ENCODE measurements around the gene PPP5C.

Gene PPP5C

DNA sequence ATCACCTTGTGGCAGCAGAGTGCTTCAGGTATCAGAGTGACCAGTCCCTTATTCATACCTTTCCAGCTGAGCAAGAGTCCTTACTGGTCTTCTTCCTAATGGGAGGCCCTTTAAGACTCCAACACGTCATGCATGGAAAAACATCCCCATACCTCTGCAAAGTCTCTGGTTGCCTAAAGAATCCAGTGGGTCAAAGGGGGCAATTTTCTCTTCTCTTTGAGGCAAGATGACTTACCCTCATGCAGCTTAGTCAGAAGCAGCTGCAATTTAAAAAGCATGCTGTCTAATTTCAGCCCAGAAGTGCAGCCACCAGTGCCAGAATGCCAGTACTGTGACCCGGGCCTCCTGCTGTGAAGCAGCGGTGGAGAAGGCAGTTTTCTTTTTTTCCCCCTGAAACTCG is 18.7 kb downstream of the PPP5C start:
- H4K5ac ChIP-seq (ENCODE audit: low read length): no peak overlapping the region
- no peaks in the 10 kb centered on the region for H3K27me3 ChIP-seq (ENCODE audit: insufficient read depth, low read length, poor library complexity)
- H3K79me2 ChIP-seq (ENCODE audit: control insufficient read depth, insufficient read depth, low read length): peaks cover 22% of the 10 kb centered on the region
- DNase-seq: no peak
- H3K18ac ChIP-seq (ENCODE audit: low read length): no peak overlapping the region
- no peak overlapping the region for H3K4me3 ChIP-seq (ENCODE audit: low read length)
- no peak overlapping the region for H2AK5ac ChIP-seq (ENCODE audit: low read length)
- H3K79me1 ChIP-seq (ENCODE audit: low read length): peaks cover 16% of the 10 kb centered on the region
- H3K23ac ChIP-seq (ENCODE audit: low read length): no peak overlapping the region
- H3K9ac ChIP-seq (ENCODE audit: low read length): no peak overlapping the region
- H3K27ac ChIP-seq (ENCODE audit: low read depth, low read length): no peak overlapping the region
- H2BK120ac ChIP-seq (ENCODE audit: low read depth, low read length): no peak overlapping the region
- H3K56ac ChIP-seq (ENCODE audit: low read length): no peak overlapping the region
- no peak overlapping the region for H3K4me2 ChIP-seq (ENCODE audit: low read length)
- H2BK15ac ChIP-seq (replicated peaks; ENCODE audit: low read depth): no peak overlapping the region
- H4K8ac ChIP-seq (ENCODE audit: low read depth, low read length): no peak overlapping the region
- no peaks in the 10 kb centered on the region for H3K4me1 ChIP-seq (ENCODE audit: control insufficient read depth, low read depth, low read length)
- no peak overlapping the region for H2BK5ac ChIP-seq (ENCODE audit: low read length)
- H3K4ac ChIP-seq (ENCODE audit: low read depth, low read length): no peak overlapping the region
- H3K36me3 ChIP-seq (ENCODE audit: control insufficient read depth, insufficient read depth, low read length): peaks cover 2% of the 10 kb centered on the region
- no CpG with 5 or more reads among the region's 4 CpGs for WGBS (ENCODE audit: extremely low coverage, insufficient coverage, low lambda C conversion rate)

DNA sequence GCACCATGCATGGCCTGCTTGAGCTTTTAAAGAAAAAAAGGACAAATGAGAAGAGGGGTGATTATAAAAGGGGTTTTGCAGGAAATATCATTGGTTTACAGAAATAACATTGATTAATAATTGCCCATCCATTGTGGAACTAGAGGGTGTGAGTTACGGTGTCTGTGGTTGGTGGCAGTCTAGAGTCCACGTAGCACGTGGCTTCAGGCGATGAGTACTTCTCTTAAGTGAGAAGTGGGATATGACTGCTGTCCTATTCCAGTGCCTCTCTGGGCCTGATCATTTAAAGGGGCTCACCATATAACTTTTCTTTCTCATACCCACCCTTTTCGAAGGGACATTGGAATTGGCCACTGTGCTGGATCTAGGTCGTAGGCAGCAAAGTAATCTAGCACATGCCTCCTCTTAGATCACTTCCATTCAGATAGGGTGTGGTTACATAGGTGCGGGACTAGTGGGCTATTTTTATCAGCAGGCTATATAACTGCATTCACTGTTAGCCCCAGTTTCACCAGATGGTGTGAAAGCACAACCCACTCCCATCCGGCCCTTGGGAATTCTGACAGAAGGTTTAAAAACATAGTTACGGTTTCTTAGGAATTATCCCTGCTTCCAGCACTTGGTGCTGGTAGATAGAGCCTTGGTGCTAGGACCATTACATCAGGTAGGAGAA is 19.9 kb downstream of the PPP5C start:
- no peak for DNase-seq
- no peak overlapping the region for H3K56ac ChIP-seq (ENCODE audit: low read length)
- no peak overlapping the region for H3K4me3 ChIP-seq (ENCODE audit: low read length)
- H3K9ac ChIP-seq (ENCODE audit: low read length): no peak overlapping the region
- no peak overlapping the region for H3K4me2 ChIP-seq (ENCODE audit: low read length)
- peaks cover 2% of the 10 kb centered on the region for H3K36me3 ChIP-seq (ENCODE audit: control insufficient read depth, insufficient read depth, low read length)
- H3K4ac ChIP-seq (ENCODE audit: low read depth, low read length): no peak overlapping the region
- no peak overlapping the region for H2BK120ac ChIP-seq (ENCODE audit: low read depth, low read length)
- H4K8ac ChIP-seq (ENCODE audit: low read depth, low read length): no peak overlapping the region
- no peak overlapping the region for H3K27ac ChIP-seq (ENCODE audit: low read depth, low read length)
- no CpG with 5 or more reads among the region's 9 CpGs for WGBS (ENCODE audit: extremely low coverage, insufficient coverage, low lambda C conversion rate)
- no peaks in the 10 kb centered on the region for H3K27me3 ChIP-seq (ENCODE audit: insufficient read depth, low read length, poor library complexity)
- peaks cover 2% of the 10 kb centered on the region for H3K4me1 ChIP-seq (ENCODE audit: control insufficient read depth, low read depth, low read length)
- no peak overlapping the region for H3K18ac ChIP-seq (ENCODE audit: low read length)
- no peak overlapping the region for H2BK15ac ChIP-seq (replicated peaks; ENCODE audit: low read depth)
- H3K23ac ChIP-seq (ENCODE audit: low read length): no peak overlapping the region
- no peak overlapping the region for H2BK5ac ChIP-seq (ENCODE audit: low read length)
- H3K79me2 ChIP-seq (ENCODE audit: control insufficient read depth, insufficient read depth, low read length): peaks cover 24% of the 10 kb centered on the region
- peaks cover 18% of the 10 kb centered on the region for H3K79me1 ChIP-seq (ENCODE audit: low read length)
- H2AK5ac ChIP-seq (ENCODE audit: low read length): no peak overlapping the region
- no peak overlapping the region for H4K5ac ChIP-seq (ENCODE audit: low read length)

GRCh38 chr19:46367426-46367825 is 20.5 kb downstream of the PPP5C start:
- H2BK15ac ChIP-seq (replicated peaks; ENCODE audit: low read depth): no peak overlapping the region
- no peak overlapping the region for H3K23ac ChIP-seq (ENCODE audit: low read length)
- peaks cover 19% of the 10 kb centered on the region for H3K79me1 ChIP-seq (ENCODE audit: low read length)
- H3K18ac ChIP-seq (ENCODE audit: low read length): no peak overlapping the region
- H2BK120ac ChIP-seq (ENCODE audit: low read depth, low read length): no peak overlapping the region
- H2AK5ac ChIP-seq (ENCODE audit: low read length): no peak overlapping the region
- H3K27me3 ChIP-seq (ENCODE audit: insufficient read depth, low read length, poor library complexity): no peaks in the 10 kb centered on the region
- H3K4ac ChIP-seq (ENCODE audit: low read depth, low read length): no peak overlapping the region
- WGBS (ENCODE audit: extremely low coverage, insufficient coverage, low lambda C conversion rate): no CpG with 5 or more reads among the region's 5 CpGs
- no peak for DNase-seq
- no peak overlapping the region for H3K27ac ChIP-seq (ENCODE audit: low read depth, low read length)
- peaks cover 3% of the 10 kb centered on the region for H3K4me1 ChIP-seq (ENCODE audit: control insufficient read depth, low read depth, low read length)
- no peak overlapping the region for H3K9ac ChIP-seq (ENCODE audit: low read length)
- no peak overlapping the region for H2BK5ac ChIP-seq (ENCODE audit: low read length)
- H3K4me2 ChIP-seq (ENCODE audit: low read length): no peak overlapping the region
- no peak overlapping the region for H4K8ac ChIP-seq (ENCODE audit: low read depth, low read length)
- no peak overlapping the region for H3K4me3 ChIP-seq (ENCODE audit: low read length)
- peaks cover 24% of the 10 kb centered on the region for H3K79me2 ChIP-seq (ENCODE audit: control insufficient read depth, insufficient read depth, low read length)
- H3K56ac ChIP-seq (ENCODE audit: low read length): no peak overlapping the region
- no peak overlapping the region for H4K5ac ChIP-seq (ENCODE audit: low read length)
- H3K36me3 ChIP-seq (ENCODE audit: control insufficient read depth, insufficient read depth, low read length): peaks cover 2% of the 10 kb centered on the region

GRCh38 chr19:46368116-46368515 is 21.2 kb downstream of the PPP5C start:
- Histone ChIP-seq H4K5ac (ENCODE audit: low read length) (no peak overlapping the region), H3K27me3 (ENCODE audit: insufficient read depth, low read length, poor library complexity) (no peaks in the 10 kb centered on the region), H4K8ac (ENCODE audit: low read depth, low read length) (no peak overlapping the region), H3K4me3 (ENCODE audit: low read length) (no peak overlapping the region), H3K4ac (ENCODE audit: low read depth, low read length) (no peak overlapping the region), H3K27ac (ENCODE audit: low read depth, low read length) (no peak overlapping the region), H3K4me1 (ENCODE audit: control insufficient read depth, low read depth, low read length) (peaks cover 8% of the 10 kb centered on the region), H3K79me1 (ENCODE audit: low read length) (peaks cover 19% of the 10 kb centered on the region), H3K36me3 (ENCODE audit: control insufficient read depth, insufficient read depth, low read length) (peaks cover 2% of the 10 kb centered on the region), H2BK120ac (ENCODE audit: low read depth, low read length) (no peak overlapping the region), H3K79me2 (ENCODE audit: control insufficient read depth, insufficient read depth, low read length) (peaks cover 24% of the 10 kb centered on the region), H2BK15ac (replicated peaks; ENCODE audit: low read depth) (no peak overlapping the region), H3K23ac (ENCODE audit: low read length) (no peak overlapping the region), H3K56ac (ENCODE audit: low read length) (no peak overlapping the region), H2BK5ac (ENCODE audit: low read length) (no peak overlapping the region), H3K9ac (ENCODE audit: low read length) (no peak overlapping the region), H3K4me2 (ENCODE audit: low read length) (no peak overlapping the region), H3K18ac (ENCODE audit: low read length) (no peak overlapping the region), H2AK5ac (ENCODE audit: low read length) (no peak overlapping the region)
- WGBS (ENCODE audit: extremely low coverage, insufficient coverage, low lambda C conversion rate): no CpG with 5 or more reads among the region's 7 CpGs
- DNase-seq: no peak

- no peak overlapping the region for H3K56ac ChIP-seq (ENCODE audit: low read length)
- no peak overlapping the region for H3K4me2 ChIP-seq (ENCODE audit: low read length)
- peaks cover 16% of the 10 kb centered on the region for H3K4me1 ChIP-seq (ENCODE audit: control insufficient read depth, low read depth, low read length)
- no peaks in the 10 kb centered on the region for H3K27me3 ChIP-seq (ENCODE audit: insufficient read depth, low read length, poor library complexity)
- H3K36me3 ChIP-seq (ENCODE audit: control insufficient read depth, insufficient read depth, low read length): no peaks in the 10 kb centered on the region
- no peak overlapping the region for H3K18ac ChIP-seq (ENCODE audit: low read length)
- no peak overlapping the region for H2BK120ac ChIP-seq (ENCODE audit: low read depth, low read length)
- no peak overlapping the region for H3K4ac ChIP-seq (ENCODE audit: low read depth, low read length)
- H3K4me3 ChIP-seq (ENCODE audit: low read length): no peak overlapping the region
- no peak overlapping the region for H2BK5ac ChIP-seq (ENCODE audit: low read length)
- peaks cover 27% of the 10 kb centered on the region for H3K79me1 ChIP-seq (ENCODE audit: low read length)
- no CpG with 5 or more reads among the region's 7 CpGs for WGBS (ENCODE audit: extremely low coverage, insufficient coverage, low lambda C conversion rate)
- H2BK15ac ChIP-seq (replicated peaks; ENCODE audit: low read depth): no peak overlapping the region
- no peak overlapping the region for H4K5ac ChIP-seq (ENCODE audit: low read length)
- H3K23ac ChIP-seq (ENCODE audit: low read length): no peak overlapping the region
- no peak overlapping the region for H3K27ac ChIP-seq (ENCODE audit: low read depth, low read length)
- H2AK5ac ChIP-seq (ENCODE audit: low read length): no peak overlapping the region
- peaks cover 31% of the 10 kb centered on the region for H3K79me2 ChIP-seq (ENCODE audit: control insufficient read depth, insufficient read depth, low read length)
- H3K9ac ChIP-seq (ENCODE audit: low read length): no peak overlapping the region
- no peak overlapping the region for H4K8ac ChIP-seq (ENCODE audit: low read depth, low read length)
- DNase-seq: no peak
Measured at GRCh38 chr19:46369817-46370216, 22.9 kb downstream of the PPP5C start.

DNA sequence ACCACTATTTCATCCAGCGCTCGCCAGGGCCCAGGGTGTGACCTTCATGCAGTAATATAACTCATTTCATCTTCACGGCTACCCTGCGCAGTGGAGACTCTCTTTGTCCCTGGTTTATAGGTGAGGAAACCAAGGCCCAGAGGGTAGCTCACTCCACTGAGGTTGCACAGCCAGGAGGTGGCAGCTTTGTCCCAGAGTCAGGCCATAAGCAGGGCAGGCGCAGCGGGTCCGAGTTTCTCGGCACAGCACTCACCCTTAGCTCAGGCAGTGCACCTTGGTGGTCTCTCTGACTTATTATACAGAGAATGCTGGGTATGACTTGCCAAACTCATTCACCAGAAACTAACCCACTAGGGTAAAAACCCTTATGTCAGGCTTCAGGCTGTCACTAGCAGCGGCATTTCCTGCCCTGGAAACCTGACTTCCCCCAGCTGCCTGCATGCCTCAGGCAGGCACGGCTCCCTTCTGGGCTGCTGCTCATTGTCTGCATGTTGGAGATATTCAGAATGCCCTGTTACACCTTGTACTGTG is 24.5 kb downstream of the PPP5C start:
- H3K4me3 ChIP-seq (ENCODE audit: low read length): no peak overlapping the region
- H4K5ac ChIP-seq (ENCODE audit: low read length): no peak overlapping the region

More for the DNA sequence above, 24.5 kb downstream of the PPP5C start:
- Histone ChIP-seq H3K27me3 (ENCODE audit: insufficient read depth, low read length, poor library complexity) (no peaks in the 10 kb centered on the region), H3K27ac (ENCODE audit: low read depth, low read length) (no peak overlapping the region), H2AK5ac (ENCODE audit: low read length) (no peak overlapping the region), H3K18ac (ENCODE audit: low read length) (peak overlapping the region; percentile 13), H2BK120ac (ENCODE audit: low read depth, low read length) (no peak overlapping the region), H3K23ac (ENCODE audit: low read length) (no peak overlapping the region), H3K79me1 (ENCODE audit: low read length) (peaks cover 29% of the 10 kb centered on the region), H3K79me2 (ENCODE audit: control insufficient read depth, insufficient read depth, low read length) (peaks cover 28% of the 10 kb centered on the region), H3K56ac (ENCODE audit: low read length) (peak overlapping the region; percentile 43), H2BK15ac (replicated peaks; ENCODE audit: low read depth) (no peak overlapping the region), H4K8ac (ENCODE audit: low read depth, low read length) (no peak overlapping the region), H3K9ac (ENCODE audit: low read length) (peak overlapping the region; percentile 7), H2BK5ac (ENCODE audit: low read length) (no peak overlapping the region), H3K4me1 (ENCODE audit: control insufficient read depth, low read depth, low read length) (peaks cover 16% of the 10 kb centered on the region), H3K4me2 (ENCODE audit: low read length) (no peak overlapping the region), H3K36me3 (ENCODE audit: control insufficient read depth, insufficient read depth, low read length) (no peaks in the 10 kb centered on the region), H3K4ac (ENCODE audit: low read depth, low read length) (no peak overlapping the region)
- DNase-seq: peak; percentile 54
- no CpG with 5 or more reads among the region's 10 CpGs for WGBS (ENCODE audit: extremely low coverage, insufficient coverage, low lambda C conversion rate)

Measured in mesendoderm (in vitro differentiated cells).